ENCODE results near the gene CEP128.
"Not testable (repeated sequence)": the region's sequence is repeated elsewhere in the genome, so short reads cannot be mapped to it uniquely, and the experiment has no call there.

The CEP128 gene

GRCh38 chr14:80953211-80953610, 11.7 kb upstream of the CEP128 start:
- DNase-seq (ENCODE audit: low read depth): not testable (repeated sequence)

- no peak for DNase-seq (ENCODE audit: low read depth)
These were observed 10.0 kb upstream of the CEP128 start for GRCh38 chr14:80951491-80951890.

GRCh38 chr14:80948291-80948690, 6.8 kb upstream of the CEP128 start:
- no peak for DNase-seq (ENCODE audit: low read depth)

GRCh38 chr14:80946797-80947196, 5.3 kb upstream of the CEP128 start:
- no peak for DNase-seq (ENCODE audit: low read depth)

- DNase-seq (ENCODE audit: low read depth): no peak
These were observed 4.6 kb upstream of the CEP128 start for GRCh38 chr14:80946187-80946586.

GRCh38 chr14:80944861-80945617, 3.5 kb upstream of the CEP128 start:
- no peak for DNase-seq (ENCODE audit: low read depth)

GRCh38 chr14:80942191-80942600, 658 bp upstream of the CEP128 start:
- DNase-seq (ENCODE audit: low read depth): no peak

GRCh38 chr14:80940146-80940545, 1.4 kb downstream of the CEP128 start:
- DNase-seq (ENCODE audit: low read depth): no peak

- DNase-seq (ENCODE audit: low read depth): no peak
These were observed 7.9 kb downstream of the CEP128 start for GRCh38 chr14:80933686-80934085.

GRCh38 chr14:80933282-80933681, 8.3 kb downstream of the CEP128 start:
- no peak for DNase-seq (ENCODE audit: low read depth)

- DNase-seq (ENCODE audit: low read depth): peak; percentile 95
These were observed 10.6 kb downstream of the CEP128 start for GRCh38 chr14:80930836-80931389.

- no peak for DNase-seq (ENCODE audit: low read depth)
These were observed 11.4 kb downstream of the CEP128 start for GRCh38 chr14:80930095-80930494.

GRCh38 chr14:80927083-80927989, 14.2 kb downstream of the CEP128 start:
- DNase-seq (ENCODE audit: low read depth): no peak

GRCh38 chr14:80926397-80927082, 15.0 kb downstream of the CEP128 start:
- peak; percentile 90 for DNase-seq (ENCODE audit: low read depth)

GRCh38 chr14:80924365-80925103, 17.0 kb downstream of the CEP128 start:
- no peak for DNase-seq (ENCODE audit: low read depth)

GRCh38 chr14:80923368-80923767, 18.2 kb downstream of the CEP128 start:
- DNase-seq (ENCODE audit: low read depth): no peak

GRCh38 chr14:80919622-80920021, 21.9 kb downstream of the CEP128 start:
- no peak for DNase-seq (ENCODE audit: low read depth)

- not testable (repeated sequence) for DNase-seq (ENCODE audit: low read depth)
These were observed 29.5 kb downstream of the CEP128 start for GRCh38 chr14:80912013-80912412.

- no peak for DNase-seq (ENCODE audit: low read depth)
These were observed 34.6 kb downstream of the CEP128 start for GRCh38 chr14:80906946-80907345.

- no peak for DNase-seq (ENCODE audit: low read depth)
These were observed 35.2 kb downstream of the CEP128 start for GRCh38 chr14:80906336-80906735.

- no peak for DNase-seq (ENCODE audit: low read depth)
These were observed 38.9 kb downstream of the CEP128 start for GRCh38 chr14:80902608-80903007.

GRCh38 chr14:80901822-80902221, 39.7 kb downstream of the CEP128 start:
- DNase-seq (ENCODE audit: low read depth): no peak

Measured in amniotic epithelial cell (primary cell).